Astrocyte of the spinal cord (primary cell): ENCODE results near the gene UTP15.
A peak's percentile ranks its signal among the peaks of the same experiment; 100 is the strongest.

Experiments
- DNase-seq: peaks from one replicate; pipeline ENCODE4 v3.0.0; 2011; ENCODE audit warnings: low read depth, low spot score
- H3K4me3 ChIP-seq: 2 replicates; pipeline ENCODE4 v1.5.1; 2011; ENCODE audit warnings: low read depth, mild to moderate bottlenecking, low read length, moderate library complexity
- in situ Hi-C: cut with HindIII; loops from 2 replicates; pipeline ENCODE4 v1.10.0; 2017; ENCODE audit warnings: low sequenced_read_pairs
- TF ChIP-seq, protein P1 (sequence below): IDR thresholded peaks from 2 replicates; pipeline ENCODE4 v1.5.1; 2012; ENCODE audit warnings: low read depth, mild to moderate bottlenecking, low read length, inconsistent platforms

The UTP15 gene

DNA sequence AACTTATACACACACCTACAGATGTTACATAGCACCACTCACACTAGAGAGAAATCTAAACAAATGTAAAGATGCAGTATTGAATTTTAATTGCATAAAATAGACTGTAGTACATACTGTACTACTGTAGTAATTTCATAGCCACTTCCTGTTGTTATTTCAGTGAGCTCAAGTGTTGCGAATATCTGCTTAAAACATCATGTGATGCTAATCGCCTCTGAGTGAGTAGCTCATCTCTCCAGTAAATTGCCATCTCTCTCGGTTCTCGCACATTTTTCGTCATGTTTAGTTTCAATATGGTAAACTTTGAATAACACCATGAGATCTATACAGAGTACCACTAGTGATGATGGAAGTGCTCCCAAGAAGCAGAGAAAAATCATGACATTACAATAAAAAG, 38.5 kb downstream of the UTP15 start:
- H3K4me3 ChIP-seq = no peak overlapping the region
- TF ChIP-seq, protein P1, sequence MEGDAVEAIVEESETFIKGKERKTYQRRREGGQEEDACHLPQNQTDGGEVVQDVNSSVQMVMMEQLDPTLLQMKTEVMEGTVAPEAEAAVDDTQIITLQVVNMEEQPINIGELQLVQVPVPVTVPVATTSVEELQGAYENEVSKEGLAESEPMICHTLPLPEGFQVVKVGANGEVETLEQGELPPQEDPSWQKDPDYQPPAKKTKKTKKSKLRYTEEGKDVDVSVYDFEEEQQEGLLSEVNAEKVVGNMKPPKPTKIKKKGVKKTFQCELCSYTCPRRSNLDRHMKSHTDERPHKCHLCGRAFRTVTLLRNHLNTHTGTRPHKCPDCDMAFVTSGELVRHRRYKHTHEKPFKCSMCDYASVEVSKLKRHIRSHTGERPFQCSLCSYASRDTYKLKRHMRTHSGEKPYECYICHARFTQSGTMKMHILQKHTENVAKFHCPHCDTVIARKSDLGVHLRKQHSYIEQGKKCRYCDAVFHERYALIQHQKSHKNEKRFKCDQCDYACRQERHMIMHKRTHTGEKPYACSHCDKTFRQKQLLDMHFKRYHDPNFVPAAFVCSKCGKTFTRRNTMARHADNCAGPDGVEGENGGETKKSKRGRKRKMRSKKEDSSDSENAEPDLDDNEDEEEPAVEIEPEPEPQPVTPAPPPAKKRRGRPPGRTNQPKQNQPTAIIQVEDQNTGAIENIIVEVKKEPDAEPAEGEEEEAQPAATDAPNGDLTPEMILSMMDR = no peak
- in situ Hi-C loops = no loop called here
- no peak for DNase-seq

DNA sequence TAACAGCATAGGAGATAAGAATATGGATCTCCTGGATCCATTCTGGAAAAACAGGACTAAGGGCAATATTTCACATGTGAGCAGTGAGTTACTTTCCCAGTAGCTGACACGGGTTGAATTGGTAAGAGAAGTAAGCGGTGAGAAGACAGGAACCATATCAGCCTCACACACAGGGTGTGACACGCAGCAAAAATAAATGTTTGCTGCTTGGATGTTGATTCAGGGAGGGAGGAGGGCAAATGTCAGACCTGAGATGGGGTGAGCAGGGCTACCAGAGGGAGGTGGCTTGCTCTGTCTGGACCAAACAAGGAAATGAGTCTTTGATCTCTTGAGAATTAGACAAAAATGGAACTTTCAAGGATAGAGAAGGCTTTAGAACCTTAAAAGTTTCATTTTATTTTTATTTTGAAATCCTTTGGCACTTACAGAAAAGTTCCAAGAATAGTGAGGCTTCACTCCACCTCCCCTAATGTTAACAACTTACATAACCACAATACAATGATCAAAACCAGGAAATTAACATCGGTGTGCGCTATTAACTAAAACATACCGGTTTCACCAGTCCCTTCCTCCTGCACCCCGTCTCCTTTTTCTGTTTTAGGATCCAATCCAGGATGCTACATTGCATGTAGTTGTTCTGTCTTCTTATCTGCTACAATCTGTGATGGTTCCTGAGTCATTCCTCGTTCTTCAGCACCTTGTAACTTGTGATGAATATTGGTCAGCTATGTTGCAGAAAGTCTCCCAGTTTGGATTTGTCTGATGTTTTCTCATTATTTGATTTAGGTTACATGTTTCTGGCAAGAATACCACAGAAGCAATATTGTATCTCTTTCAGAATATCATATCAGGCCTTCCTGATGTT, 39.9 kb downstream of the UTP15 start:
- DNase-seq = peak; percentile 25
- TF ChIP-seq, protein P1 = no peak
- in situ Hi-C loops = no loop called here
- H3K4me3 ChIP-seq = no peak overlapping the region

DNA sequence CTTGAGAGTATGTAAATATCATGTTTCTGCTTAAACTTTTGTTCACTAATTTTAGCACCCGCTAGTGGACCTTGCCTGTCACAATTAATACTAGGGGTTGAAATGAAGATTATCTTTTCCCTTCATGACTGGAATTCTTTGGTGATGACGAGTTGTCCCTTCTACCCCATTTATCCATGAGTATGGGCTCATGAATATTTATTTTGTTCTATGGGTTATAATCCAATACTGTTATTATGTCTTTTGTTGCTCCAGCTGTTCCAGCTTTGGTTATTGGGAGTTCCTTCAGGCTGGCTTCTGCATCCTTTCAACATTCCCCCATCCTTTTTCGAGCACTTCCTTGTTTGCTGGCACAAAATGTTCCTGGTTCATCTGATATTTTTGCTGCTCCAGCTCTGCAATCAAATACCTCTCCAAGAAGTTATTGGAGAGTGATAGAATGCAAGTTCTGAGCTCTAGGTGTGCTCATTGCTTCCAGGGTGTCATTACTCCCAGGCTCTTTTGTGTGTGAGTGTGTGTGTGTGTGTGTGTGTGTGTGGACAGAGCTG, 40.7 kb downstream of the UTP15 start:
- no peak overlapping the region for H3K4me3 ChIP-seq
- DNase-seq = no peak
- in situ Hi-C loops = no loop called here
- TF ChIP-seq, protein P1 = no peak

DNA sequence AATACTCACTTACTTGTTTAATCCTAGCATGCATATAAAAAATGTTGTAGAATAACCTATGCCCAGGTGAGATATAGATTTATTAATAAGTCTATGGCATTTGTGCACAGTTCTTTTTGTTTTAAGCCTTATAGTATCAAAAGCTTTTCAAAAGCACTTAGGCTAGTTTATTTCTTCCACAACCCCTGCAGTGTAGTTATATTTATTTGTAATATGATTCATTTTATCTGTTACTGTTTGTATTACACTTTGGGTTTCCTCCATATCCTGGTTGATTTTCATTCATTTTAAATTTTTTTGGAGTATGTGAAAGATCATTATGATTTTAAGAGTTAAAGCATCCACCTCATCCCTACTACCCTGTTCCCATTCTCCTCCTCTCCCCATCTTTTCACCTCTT, 41.7 kb downstream of the UTP15 start:
- TF ChIP-seq, protein P1 = no peak
- in situ Hi-C loops = no loop called here
- DNase-seq = no peak
- no peak overlapping the region for H3K4me3 ChIP-seq

DNA sequence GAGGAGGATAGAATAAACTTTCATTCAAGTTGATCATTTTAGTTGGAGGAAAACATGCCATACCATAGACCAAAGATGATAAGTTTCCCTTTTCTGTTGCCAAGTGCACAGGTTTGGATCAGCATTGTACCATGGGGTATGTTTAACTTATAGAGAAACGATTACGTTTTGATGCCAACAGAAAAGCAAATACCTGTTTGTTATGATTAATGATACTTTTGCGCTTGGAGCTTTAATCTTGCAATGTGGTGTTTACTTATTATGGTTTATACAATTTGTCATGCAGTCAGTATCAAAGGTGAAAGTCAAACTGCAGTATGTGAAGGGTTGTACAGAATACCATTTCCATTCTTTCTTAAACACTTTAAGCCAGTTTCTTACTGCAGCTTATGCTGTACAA, 47.3 kb downstream of the UTP15 start:
- in situ Hi-C loops = no loop called here
- TF ChIP-seq, protein P1 = no peak
- no peak for DNase-seq
- no peak overlapping the region for H3K4me3 ChIP-seq

DNA sequence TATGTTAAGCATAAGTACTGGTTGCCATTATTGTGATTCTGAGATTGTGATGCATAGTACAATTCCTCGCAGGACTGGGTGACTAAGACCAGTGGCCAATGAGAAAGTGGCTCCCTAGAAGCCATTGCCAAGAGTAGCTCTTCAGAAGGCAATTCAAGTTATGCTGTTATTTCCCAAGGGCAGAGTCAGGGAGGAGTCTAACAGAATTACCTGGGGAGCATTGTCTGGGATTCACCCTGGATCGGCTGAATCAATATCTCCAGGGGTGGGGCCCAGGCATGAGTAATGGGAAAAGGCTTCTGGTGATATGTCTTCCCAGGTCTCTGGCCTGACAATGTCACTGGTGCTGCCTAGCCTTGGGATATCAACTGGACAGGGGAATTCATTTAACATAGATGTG, 49.5 kb downstream of the UTP15 start:
- no peak overlapping the region for H3K4me3 ChIP-seq
- TF ChIP-seq, protein P1 = no peak
- in situ Hi-C loops = no loop called here
- no peak for DNase-seq
